Esophagus squamous epithelium (tissue), 5 donors: ENCODE data around the gene SHISA6. TPM values are rescaled to one million over a fixed set of nuclear protein-coding genes. Genes with fewer than 3 reads are reported as not detected.
A peak's percentile ranks its signal among the peaks of the same experiment; 100 is the strongest.

Source experiments
- DNase-seq: peaks from one replicate; lab custom pipeline; 2025; lab: John Stamatoyannopoulos, UW
- H3K27ac ChIP-seq, 4 donors: fragments of 200-600 bp; sonication (generic); one replicate each; pipeline ENCODE4 v1.5.1; 2016 to 2019; ENCODE audit warnings: mild to moderate bottlenecking in 1 of 4
- H3K27me3 ChIP-seq, 4 donors: fragments of 200-600 bp; sonication (generic); 1 replicate in 3 of 4; 2 replicates in 1 of 4; pipeline versions ENCODE4 v1.5.1 to v1.6.0; 2017 to 2021; ENCODE audit warnings: antibody characterized with exemption in 1 of 4
- H3K36me3 ChIP-seq, 3 donors: fragments of 200-600 bp; sonication (generic); one replicate each; pipeline ENCODE4 v1.5.1; 2016 to 2019
- H3K4me1 ChIP-seq, 3 donors: fragments of 200-600 bp; sonication (generic); one replicate each; pipeline ENCODE4 v1.5.1; 2017 to 2019
- H3K4me3 ChIP-seq, 4 donors: fragments of 200-600 bp; sonication (generic); 1 replicate in 3 of 4; 2 replicates in 1 of 4; pipeline ENCODE4 v1.5.1; 2016 to 2019; ENCODE audit warnings: mild to moderate bottlenecking in 2 of 4, moderate library complexity in 1 of 4
- H3K9me3 ChIP-seq, 3 donors: fragments of 200-600 bp; sonication (generic); one replicate each; pipeline ENCODE4 v1.5.1; 2016 to 2019
- POLR2A ChIP-seq, 4 donors: fragments of 450-650 bp; IDR thresholded peaks; one replicate each; pipeline ENCODE4 v1.6.1; 2017; ENCODE audit warnings: antibody characterized with exemption in 4 of 4, mild to moderate bottlenecking in 4 of 4, moderate library complexity in 3 of 4
- WGBS, 2 donors: methylation state at CpG; one replicate each; pipeline ENCODE4 v1.1.5; 2018; 5-methylcytosine and 5-hydroxymethylcytosine counted together
- intact Hi-C: fragments of 100-400 bp; cut with DNase I; formaldehyde crosslinking; loops from one replicate; pipeline ENCODE4 v1.15.0; 2022
- total RNA-seq, 4 donors: library from RNA; depleted of rRNA; stranded (reverse); fragments of >200 nt; gene quantifications; one replicate each; pipeline ENCODE4 v1.1.0, GENCODE V29; 2016
- TF ChIP-seq, protein P1 (sequence below), 6 experiments: fragments of 450-650 bp in 4 of 6; fragments of 200-600 bp in 2 of 6; sonication (generic) in 2 of 6; IDR thresholded peaks; one replicate each; pipeline ENCODE4 v1.5.1; 2016 to 2019; ENCODE audit warnings: antibody characterized with exemption in 6 of 6, mild to moderate bottlenecking in 4 of 6, moderate library complexity in 4 of 6
- donor health status: DM: yes; HTN: yes; CAD: no.

The SHISA6 gene
- total RNA-seq, 4 donors from 2014 or later: 0.19 to 1.5 (median 0.71) TPM

DNA sequence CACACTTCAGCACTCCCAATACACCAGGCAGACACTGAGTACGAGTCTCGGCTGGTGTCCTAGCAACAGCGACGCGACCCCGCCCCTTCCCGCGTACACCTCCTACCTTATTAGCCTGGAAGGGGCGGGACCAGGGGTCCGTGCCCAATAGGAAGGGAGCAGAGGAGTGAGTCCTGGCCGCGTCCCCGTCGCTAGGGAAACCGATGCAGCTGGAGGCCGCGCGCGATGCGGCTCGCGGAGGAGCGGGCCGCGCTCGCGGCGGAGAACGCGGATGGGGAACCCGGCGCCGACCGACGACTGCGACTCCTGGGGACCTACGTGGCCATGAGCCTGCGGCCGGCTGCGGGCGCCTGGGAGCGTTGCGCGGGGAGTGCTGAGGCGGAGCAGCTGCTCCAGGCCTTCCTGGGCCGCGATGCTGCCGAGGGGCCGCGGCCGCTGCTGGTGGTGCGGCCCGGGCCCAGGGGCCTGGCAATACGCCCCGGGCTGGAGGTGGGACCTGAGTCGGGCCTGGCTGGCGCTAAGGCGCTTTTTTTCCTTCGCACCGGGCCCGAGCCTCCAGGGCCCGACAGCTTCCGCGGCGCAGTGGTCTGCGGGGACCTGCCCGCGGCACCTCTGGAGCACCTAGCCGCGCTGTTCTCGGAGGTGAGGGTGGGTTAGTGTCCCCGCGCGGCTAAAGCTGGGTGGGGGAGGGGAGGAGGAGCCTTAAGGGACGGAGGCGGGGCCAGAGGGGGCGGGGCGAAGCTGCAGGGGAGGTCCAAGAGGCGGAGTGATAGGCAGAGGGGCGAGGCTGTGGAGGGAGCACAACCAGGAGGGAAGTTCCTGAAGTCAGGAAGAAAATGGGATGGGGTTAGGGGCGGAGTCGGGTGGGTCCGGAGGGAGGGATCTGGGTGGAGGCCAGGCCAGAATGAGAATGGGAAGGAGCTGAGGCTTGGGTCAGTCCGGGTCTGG lies 357.5 kb downstream of the SHISA6 start, which contains the start of gene DNAH9:
DNAH9 (plus strand) TSS at position 197 of the 948 bp plus-strand sequence; CDS start at position 226, 29 bp downstream.
- intact Hi-C loops: no loop called here
- 2 to 3% methylated on average over 7 to 11 of the region's 84 CpGs for WGBS, 2 donors
- Histone ChIP-seq H3K36me3 (no peaks in the 10 kb centered on the region), H3K4me3 (peak within 1 kb of the TSS; percentile 48 to 78 (median 58)), H3K27ac (peak within 1 kb of the TSS; percentile 47 to 81 (median 50)), H3K27me3 (peaks cover 0 to 8% (median 0%) of the 10 kb centered on the region in 4 donors), H3K9me3 (no peaks in the 10 kb centered on the region), H3K4me1 (peaks cover 0 to 17% (median 4%) of the 10 kb centered on the region in 3 donors)
- peak; percentile 37 for DNase-seq
- TF ChIP-seq POLR2A (IDR thresholded peaks at IDR 0.05): no peak
- TF ChIP-seq, protein P1, sequence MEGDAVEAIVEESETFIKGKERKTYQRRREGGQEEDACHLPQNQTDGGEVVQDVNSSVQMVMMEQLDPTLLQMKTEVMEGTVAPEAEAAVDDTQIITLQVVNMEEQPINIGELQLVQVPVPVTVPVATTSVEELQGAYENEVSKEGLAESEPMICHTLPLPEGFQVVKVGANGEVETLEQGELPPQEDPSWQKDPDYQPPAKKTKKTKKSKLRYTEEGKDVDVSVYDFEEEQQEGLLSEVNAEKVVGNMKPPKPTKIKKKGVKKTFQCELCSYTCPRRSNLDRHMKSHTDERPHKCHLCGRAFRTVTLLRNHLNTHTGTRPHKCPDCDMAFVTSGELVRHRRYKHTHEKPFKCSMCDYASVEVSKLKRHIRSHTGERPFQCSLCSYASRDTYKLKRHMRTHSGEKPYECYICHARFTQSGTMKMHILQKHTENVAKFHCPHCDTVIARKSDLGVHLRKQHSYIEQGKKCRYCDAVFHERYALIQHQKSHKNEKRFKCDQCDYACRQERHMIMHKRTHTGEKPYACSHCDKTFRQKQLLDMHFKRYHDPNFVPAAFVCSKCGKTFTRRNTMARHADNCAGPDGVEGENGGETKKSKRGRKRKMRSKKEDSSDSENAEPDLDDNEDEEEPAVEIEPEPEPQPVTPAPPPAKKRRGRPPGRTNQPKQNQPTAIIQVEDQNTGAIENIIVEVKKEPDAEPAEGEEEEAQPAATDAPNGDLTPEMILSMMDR (IDR thresholded peaks at IDR 0.05): no peak

DNA sequence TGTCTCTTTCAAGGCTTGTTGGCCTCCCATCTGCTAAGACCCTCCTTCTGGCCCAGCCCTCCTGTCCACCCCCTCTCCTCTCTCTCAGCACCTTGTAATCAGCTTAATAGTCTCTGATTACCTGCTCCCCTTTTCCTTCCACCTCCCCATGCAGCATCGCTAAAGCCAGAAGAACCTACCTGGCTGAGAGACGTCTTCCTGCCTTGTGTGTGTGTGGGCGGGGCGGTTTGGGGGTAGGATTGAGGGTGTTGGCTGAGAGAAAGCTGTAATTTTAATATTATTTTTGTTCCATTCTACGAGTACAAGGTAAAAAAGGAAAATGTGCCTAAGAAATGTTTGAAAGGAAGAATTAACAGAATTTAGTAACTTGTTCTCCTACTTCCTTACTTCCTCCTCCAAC lies 360.6 kb downstream of the SHISA6 start:
- no peak for DNase-seq
- H3K4me3 ChIP-seq: no peak overlapping the region
- peaks cover 0 to 17% (median 4%) of the 10 kb centered on the region in 3 donors for H3K4me1 ChIP-seq
- TF ChIP-seq, protein P1 (IDR thresholded peaks at IDR 0.05): no peak
- TF ChIP-seq POLR2A (IDR thresholded peaks at IDR 0.05): no peak
- H3K36me3 ChIP-seq: no peaks in the 10 kb centered on the region
- no peaks in the 10 kb centered on the region for H3K9me3 ChIP-seq
- 48 to 77% methylated on average over 4 to 5 of the region's 5 CpGs for WGBS, 2 donors
- no peak overlapping the region for H3K27ac ChIP-seq
- intact Hi-C loops: no loop called here
- H3K27me3 ChIP-seq: peaks cover 0 to 11% (median 0%) of the 10 kb centered on the region in 4 donors

DNA sequence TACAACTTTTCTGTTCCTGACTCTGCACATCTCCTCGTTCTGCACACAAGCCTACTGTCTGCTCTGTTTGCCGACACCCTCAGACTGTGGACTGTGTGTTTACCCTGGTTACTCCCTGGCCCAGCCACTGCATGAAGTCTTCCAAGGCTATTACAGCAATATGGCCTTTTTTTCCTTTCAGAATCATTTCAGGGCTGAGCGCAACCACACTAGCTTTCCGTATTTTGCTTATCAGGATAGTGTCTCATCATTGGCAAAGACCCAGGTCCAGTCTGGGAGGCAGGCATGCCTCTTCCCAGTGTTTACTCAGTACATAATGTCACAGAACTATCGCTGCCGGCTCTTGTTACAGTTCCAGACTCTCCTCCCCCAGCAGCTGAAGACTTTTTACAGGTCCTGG lies 367.4 kb downstream of the SHISA6 start:
- Histone ChIP-seq H3K27me3 (peaks cover 0 to 3% (median 0%) of the 10 kb centered on the region in 4 donors), H3K9me3 (no peaks in the 10 kb centered on the region), H3K4me3 (no peak overlapping the region), H3K27ac (peak overlapping the region in 3 of 4 donors; percentile 10 to 49 (median 19)), H3K4me1 (peaks cover 0 to 25% (median 4%) of the 10 kb centered on the region in 3 donors), H3K36me3 (no peaks in the 10 kb centered on the region)
- intact Hi-C loops: no loop called here
- WGBS, 2 donors: 14 to 18% methylated on average over 6 of the region's 6 CpGs
- no peak for TF ChIP-seq POLR2A (IDR thresholded peaks at IDR 0.05)
- TF ChIP-seq, protein P1 (IDR thresholded peaks at IDR 0.05): no peak
- no peak for DNase-seq

DNA sequence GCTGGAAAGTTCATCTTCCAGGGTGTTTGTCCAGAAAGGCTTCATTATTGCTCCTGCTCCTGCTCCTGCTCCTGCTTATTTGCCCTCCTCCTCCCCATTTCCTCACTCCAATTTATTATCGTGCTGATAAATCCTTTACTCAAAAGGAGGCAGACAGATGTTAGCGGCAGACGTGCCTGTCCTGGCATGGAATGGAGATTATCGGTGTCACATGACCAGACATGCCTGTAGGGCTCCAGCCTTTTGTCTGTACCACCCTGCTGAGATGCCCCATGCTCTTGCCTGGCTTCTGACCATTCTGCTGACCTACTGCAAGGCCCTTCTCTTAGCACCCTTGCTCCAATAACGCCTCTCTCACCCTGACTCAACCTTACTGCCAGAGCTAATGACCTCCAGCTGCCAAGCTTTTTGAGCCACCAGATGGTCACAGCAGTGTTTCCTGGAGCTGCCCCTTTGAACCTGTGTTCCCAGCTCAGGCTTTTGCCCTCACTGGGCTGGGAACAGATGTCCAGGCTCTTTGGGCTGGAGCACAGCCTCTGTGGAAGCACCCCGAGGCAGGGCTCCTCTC lies 370.1 kb downstream of the SHISA6 start:
- H3K27me3 ChIP-seq: no peaks in the 10 kb centered on the region
- TF ChIP-seq POLR2A (IDR thresholded peaks at IDR 0.05): no peak
- TF ChIP-seq, protein P1 (IDR thresholded peaks at IDR 0.05): no peak
- 22 to 31% methylated on average over 6 of the region's 6 CpGs for WGBS, 2 donors
- no peaks in the 10 kb centered on the region for H3K9me3 ChIP-seq
- DNase-seq: no peak
- no peak overlapping the region for H3K4me3 ChIP-seq
- H3K36me3 ChIP-seq: no peaks in the 10 kb centered on the region
- H3K4me1 ChIP-seq: peaks cover 0 to 25% (median 4%) of the 10 kb centered on the region in 3 donors
- no peak overlapping the region for H3K27ac ChIP-seq
- intact Hi-C loops: no loop called here
